ENCODE data around the gene KTN1.

The KTN1 gene

DNA sequence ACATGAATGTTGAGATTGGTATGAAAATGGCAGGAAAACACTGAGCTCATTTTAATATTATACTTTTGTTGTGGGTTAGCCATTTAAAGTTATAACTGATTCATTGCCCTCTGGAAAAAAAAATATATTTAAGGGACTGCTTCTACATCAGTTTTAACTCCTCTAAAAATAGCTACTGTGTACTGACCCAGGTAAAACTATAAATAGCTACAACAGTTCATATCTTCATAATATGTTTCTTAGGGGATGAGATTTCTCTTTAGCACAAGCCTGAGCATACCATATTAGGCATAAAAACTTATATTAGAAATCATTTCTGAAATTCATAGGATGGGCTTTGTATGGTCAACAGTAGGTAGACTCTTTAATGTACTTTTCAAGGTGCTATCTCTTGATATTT is 81.0 kb downstream of the KTN1 start:
- DNase-seq (ENCODE audit: low read depth in 2 of 2) = no peak
- H3K4me3 ChIP-seq (replicated peaks in 1 of 2; ENCODE audit: low read depth in 2 of 2, low read length in 2 of 2) = no peak overlapping the region
- TF ChIP-seq, protein P1, sequence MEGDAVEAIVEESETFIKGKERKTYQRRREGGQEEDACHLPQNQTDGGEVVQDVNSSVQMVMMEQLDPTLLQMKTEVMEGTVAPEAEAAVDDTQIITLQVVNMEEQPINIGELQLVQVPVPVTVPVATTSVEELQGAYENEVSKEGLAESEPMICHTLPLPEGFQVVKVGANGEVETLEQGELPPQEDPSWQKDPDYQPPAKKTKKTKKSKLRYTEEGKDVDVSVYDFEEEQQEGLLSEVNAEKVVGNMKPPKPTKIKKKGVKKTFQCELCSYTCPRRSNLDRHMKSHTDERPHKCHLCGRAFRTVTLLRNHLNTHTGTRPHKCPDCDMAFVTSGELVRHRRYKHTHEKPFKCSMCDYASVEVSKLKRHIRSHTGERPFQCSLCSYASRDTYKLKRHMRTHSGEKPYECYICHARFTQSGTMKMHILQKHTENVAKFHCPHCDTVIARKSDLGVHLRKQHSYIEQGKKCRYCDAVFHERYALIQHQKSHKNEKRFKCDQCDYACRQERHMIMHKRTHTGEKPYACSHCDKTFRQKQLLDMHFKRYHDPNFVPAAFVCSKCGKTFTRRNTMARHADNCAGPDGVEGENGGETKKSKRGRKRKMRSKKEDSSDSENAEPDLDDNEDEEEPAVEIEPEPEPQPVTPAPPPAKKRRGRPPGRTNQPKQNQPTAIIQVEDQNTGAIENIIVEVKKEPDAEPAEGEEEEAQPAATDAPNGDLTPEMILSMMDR (IDR thresholded peaks at IDR 0.05; ENCODE audit: low read depth, low read length) = no peak

DNA sequence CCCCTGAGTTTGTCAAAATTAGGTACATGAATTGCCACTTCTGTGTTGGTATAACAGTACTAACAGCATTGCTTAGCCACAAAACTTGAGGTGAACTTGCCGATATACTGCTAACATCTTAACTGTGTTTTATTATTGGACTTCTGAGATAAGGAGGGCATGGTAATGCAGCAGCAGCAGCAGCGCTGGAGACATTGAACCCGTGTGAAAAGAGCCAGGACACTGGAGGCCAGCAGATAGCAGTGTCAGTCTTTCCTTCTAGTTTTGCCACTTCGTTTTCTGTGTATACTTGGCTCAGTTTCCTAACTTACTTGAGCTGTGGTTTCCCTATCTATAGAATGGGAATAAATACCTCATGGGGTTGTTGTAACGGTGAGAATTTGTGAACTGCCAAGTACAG is 82.7 kb downstream of the KTN1 start:
- H3K4me3 ChIP-seq (replicated peaks in 1 of 2; ENCODE audit: low read depth in 2 of 2, low read length in 2 of 2) = no peak overlapping the region
- TF ChIP-seq, protein P1 (IDR thresholded peaks at IDR 0.05; ENCODE audit: low read depth, low read length) = no peak
- DNase-seq (ENCODE audit: low read depth in 2 of 2) = no peak

DNA sequence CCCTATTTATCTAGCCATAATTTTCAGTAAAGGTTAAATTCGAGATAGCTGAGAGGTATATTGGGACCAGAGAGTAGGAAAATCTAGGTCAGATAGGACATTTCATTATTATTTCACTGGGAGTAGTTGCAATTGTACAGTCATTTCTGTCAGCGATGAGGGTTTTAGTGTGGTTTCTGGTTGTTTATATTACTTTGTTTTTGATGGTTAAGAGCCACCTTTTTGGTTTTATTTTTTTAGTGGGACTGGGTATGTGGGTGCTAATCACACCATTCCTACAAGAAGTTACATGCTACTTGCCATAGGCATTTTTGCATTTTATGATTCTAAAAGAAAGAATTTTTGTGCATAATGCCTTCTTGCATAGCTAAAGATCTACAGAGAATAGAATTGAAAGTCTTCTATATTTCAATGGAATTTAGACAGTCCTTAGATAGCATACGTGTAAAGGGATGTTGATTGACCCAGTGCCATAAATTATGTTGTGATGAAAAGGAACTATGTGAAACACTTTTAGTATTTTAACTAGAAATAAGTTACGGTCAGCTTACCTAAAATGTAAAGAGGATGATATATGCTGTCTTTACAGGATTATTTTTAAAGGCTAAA is 85.2 kb downstream of the KTN1 start:
- DNase-seq (ENCODE audit: low read depth in 2 of 2) = no peak
- TF ChIP-seq, protein P1 (IDR thresholded peaks at IDR 0.05; ENCODE audit: low read depth, low read length) = no peak

DNA sequence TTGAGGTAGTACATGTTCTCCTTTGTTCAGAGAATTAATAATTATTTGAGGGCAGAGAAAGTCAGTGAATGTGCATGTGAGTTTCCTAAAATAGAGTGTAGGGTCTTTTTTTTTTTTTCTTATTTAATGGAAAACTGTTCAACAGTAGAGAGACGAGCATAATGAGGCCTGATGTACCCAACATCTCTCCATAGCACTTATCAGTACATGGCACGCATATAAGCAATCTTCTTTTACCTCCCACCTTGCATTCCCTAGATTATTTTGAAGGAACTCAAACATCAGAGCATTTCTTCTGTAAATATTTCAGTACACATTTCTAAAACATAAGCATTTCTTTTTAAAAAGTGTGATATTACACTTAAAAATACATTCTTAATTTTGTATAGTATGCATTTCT is 87.8 kb downstream of the KTN1 start:
- no peak for DNase-seq (ENCODE audit: low read depth in 2 of 2)
- H3K4me3 ChIP-seq (replicated peaks in 1 of 2; ENCODE audit: low read depth in 2 of 2, low read length in 2 of 2) = no peak overlapping the region
- TF ChIP-seq, protein P1 (IDR thresholded peaks at IDR 0.05; ENCODE audit: low read depth, low read length) = no peak

More for the DNA sequence above, 85.2 kb downstream of the KTN1 start:
- H3K4me3 ChIP-seq (replicated peaks in 1 of 2; ENCODE audit: low read depth in 2 of 2, low read length in 2 of 2) = no peak overlapping the region

DNA sequence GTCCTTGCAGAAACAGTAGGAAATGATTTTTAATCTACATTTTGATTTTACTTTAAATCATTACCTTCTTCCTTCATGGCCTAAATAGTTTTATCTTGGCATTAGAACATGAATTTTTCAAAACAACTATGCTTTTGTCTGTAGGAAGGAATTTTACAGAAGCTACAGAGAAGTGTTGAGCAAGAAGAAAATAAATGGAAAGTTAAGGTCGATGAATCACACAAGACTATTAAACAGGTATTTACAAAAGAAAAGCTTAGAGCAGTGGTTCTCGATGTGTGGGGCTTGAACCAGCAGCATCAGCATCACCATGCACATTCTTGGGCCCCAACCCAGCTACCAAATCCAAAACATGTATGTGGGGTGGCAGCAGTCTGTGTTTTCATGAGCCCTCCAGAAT is 91.6 kb downstream of the KTN1 start:
- H3K4me3 ChIP-seq (replicated peaks in 1 of 2; ENCODE audit: low read depth in 2 of 2, low read length in 2 of 2) = no peak overlapping the region
- no peak for DNase-seq (ENCODE audit: low read depth in 2 of 2)
- TF ChIP-seq, protein P1 (IDR thresholded peaks at IDR 0.05; ENCODE audit: low read depth, low read length) = no peak

DNA sequence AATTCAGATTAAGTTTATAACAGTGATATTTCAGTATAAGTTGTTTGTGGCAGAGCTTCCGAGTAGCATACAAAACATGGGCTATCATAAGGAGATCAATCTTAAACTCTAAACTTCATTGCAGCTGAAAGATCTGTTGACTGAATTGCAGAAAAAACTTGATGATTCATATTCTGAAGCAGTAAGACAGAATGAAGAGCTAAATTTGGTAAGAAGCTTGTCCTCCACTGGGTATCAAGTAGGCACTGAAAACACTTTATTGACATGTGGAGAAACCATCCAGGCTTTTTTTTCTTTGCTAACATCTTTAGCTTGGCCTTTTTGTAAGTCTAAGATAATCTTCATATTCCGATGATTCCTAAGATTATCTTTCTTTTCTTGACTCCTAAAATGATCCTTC is 93.0 kb downstream of the KTN1 start:
- TF ChIP-seq, protein P1 (IDR thresholded peaks at IDR 0.05; ENCODE audit: low read depth, low read length) = no peak
- DNase-seq (ENCODE audit: low read depth in 2 of 2) = no peak
- H3K4me3 ChIP-seq (replicated peaks in 1 of 2; ENCODE audit: low read depth in 2 of 2, low read length in 2 of 2) = no peak overlapping the region

DNA sequence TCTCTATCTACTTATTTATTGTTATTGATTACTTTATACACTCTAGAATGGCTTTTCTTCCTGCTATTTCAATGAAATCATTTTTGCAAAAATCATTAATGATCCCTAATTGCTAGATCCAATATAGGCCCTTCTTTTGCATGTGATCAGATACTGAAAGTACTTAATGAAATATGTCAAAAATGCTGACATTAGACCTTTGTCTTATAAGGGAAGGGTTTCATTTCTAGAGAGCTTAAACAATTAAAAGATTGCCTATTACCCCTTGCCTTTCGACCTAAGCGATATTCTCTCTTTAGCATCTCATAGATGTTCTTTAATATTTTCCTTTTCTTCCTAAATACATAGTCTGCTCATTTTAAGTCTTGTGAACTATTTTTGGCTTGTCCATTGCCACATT is 101.1 kb downstream of the KTN1 start:
- H3K4me3 ChIP-seq (replicated peaks in 1 of 2; ENCODE audit: low read depth in 2 of 2, low read length in 2 of 2) = no peak overlapping the region
- no peak for DNase-seq (ENCODE audit: low read depth in 2 of 2)
- TF ChIP-seq, protein P1 (IDR thresholded peaks at IDR 0.05; ENCODE audit: low read depth, low read length) = no peak
